ENCODE results near the gene ELANE. TPM values are rescaled to one million over a fixed set of nuclear protein-coding genes. Genes with fewer than 3 reads are reported as not detected.

The ELANE gene
- total RNA-seq, 1 donor from 2014 or later, result 0.58 TPM

DNA sequence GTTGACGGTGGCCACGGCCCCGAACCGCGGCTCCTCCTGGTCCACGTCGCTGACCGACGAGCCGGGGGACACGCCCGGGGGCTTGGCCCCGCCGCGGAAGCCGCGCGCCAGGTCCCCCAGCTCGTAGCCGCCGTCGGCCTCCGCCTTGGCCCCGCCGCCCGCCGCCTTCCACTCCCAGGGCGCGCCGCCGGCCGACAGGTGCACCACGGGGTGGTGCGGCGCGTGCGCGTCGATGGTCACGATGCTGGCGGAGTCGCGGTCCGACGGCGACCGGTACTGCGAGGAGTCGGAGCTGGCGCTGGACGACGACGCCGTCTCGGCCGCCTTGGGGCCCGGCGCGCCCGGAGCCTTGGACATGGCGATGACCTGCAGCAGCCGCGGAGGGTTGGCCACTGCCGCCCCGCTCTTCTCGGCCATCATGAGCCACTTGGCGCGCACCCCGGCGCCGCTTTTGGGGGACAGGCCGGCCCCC lies 39.3 kb upstream of the ELANE start:
- Histone ChIP-seq H3K4me3 (no peak overlapping the region), H3K27ac (replicated peaks) (no peak overlapping the region), H3K9me3 (replicated peaks) (no peaks in the 10 kb centered on the region), H3K4me1 (no peaks in the 10 kb centered on the region), H3K27me3 (ENCODE audit: low read depth) (no peaks in the 10 kb centered on the region), H3K36me3 (peaks cover 55% of the 10 kb centered on the region)
- TF ChIP-seq, protein P1, sequence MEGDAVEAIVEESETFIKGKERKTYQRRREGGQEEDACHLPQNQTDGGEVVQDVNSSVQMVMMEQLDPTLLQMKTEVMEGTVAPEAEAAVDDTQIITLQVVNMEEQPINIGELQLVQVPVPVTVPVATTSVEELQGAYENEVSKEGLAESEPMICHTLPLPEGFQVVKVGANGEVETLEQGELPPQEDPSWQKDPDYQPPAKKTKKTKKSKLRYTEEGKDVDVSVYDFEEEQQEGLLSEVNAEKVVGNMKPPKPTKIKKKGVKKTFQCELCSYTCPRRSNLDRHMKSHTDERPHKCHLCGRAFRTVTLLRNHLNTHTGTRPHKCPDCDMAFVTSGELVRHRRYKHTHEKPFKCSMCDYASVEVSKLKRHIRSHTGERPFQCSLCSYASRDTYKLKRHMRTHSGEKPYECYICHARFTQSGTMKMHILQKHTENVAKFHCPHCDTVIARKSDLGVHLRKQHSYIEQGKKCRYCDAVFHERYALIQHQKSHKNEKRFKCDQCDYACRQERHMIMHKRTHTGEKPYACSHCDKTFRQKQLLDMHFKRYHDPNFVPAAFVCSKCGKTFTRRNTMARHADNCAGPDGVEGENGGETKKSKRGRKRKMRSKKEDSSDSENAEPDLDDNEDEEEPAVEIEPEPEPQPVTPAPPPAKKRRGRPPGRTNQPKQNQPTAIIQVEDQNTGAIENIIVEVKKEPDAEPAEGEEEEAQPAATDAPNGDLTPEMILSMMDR (IDR thresholded peaks at IDR 0.05; ENCODE audit: borderline replicate concordance), result no peak
- intact Hi-C loops (cut with micrococcal nuclease), result no loop called here
- DNase-seq, result no peak

DNA sequence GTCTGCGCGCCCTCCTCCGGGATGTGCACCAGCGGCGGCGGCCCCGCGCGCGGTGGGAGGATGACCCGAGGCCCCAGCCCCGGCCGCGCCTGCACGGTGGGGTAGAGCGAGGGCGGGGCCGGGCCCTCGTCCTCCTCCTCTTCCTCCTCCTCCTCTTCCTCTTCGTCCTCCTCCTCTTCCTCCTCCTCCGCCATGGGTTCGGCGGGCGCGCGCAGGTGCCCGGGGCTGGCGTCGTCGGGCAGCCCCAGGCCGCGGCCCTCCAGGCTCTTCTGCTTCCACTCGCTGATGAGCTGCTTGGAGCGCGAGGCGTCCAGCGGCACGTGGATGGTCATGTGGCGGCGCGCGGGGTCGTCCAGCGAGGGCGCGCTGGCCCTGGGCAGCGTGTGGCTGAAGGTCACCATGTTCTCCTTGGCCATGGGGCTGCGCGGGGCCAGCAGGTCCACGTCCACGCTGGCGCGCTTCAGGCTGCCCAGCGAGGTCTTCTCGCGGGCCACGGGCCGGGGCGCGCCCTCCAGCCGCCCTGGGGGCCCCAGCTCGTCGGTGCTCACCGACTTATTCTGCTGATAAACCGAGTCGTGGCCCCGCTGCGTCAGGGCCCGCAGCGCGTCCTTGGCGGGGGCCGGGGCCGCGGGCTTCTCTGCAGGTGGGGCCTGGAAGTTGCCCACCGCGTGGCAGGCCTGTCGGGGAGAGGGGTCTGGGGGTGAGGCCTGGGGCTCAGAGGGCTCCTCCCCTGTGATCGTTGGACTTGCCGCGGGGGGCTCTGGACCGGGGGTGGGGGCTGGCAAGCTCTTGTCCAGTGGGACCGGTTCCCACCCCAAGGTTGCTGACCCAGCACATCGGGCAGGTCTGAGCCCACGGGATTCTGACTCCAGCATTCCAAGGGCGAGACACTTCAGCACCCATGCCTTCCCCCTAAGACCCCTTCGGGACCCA lies 38.6 kb upstream of the ELANE start:
- peaks cover 48% of the 10 kb centered on the region for H3K36me3 ChIP-seq

DNA sequence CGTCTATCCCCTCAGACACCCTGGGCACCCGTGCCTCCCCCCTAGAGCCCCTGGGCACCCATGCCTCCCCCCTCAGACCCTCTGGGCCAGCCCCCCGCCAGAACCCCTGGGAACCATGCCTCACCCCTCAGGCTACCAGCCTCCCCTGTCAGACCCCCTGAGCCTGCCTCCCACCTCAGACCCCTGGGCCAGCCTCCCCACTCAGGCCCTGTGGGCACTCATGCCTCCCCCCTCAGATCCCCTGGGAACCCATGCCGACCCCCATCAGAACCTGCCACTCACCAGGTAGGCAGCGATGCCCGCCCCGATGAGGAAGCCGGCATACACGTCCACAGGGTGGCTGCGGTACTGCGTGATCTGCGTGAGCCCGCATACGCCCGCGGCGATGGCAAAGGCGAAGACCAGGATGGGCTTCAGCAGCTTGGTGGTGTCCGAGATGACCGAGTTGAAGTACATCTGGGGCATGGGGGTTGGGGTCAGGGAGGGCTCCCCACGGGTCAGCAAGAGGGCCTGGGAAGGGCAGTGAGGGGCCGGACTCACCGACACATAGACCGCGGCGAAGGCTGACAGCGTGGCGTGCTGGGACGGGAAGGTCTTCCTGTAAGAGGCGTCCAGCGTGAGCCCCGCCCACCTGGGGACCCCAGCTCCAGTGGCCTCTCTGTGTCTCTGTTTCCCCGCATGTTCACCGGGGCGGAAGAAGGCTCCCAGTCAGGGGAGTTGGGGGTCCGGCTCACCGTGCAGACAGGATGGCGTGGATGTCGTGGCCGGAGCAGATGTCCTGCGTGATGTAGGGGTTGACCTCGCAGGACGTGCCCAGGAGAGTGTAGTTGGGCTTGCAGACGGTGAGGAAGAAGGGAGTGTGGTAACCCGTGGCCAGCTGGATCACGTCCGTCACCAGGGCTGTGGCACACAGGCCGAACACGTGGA lies 37.7 kb upstream of the ELANE start:
- no peaks in the 10 kb centered on the region for H3K4me1 ChIP-seq
- no peaks in the 10 kb centered on the region for H3K9me3 ChIP-seq (replicated peaks)
- H3K4me3 ChIP-seq, result no peak overlapping the region
- H3K27me3 ChIP-seq (ENCODE audit: low read depth), result no peaks in the 10 kb centered on the region
- intact Hi-C loops (cut with micrococcal nuclease), result no loop called here
- TF ChIP-seq, protein P1 (IDR thresholded peaks at IDR 0.05; ENCODE audit: borderline replicate concordance), result no peak
- peaks cover 39% of the 10 kb centered on the region for H3K36me3 ChIP-seq
- no peak for DNase-seq
- H3K27ac ChIP-seq (replicated peaks), result no peak overlapping the region

More for the DNA sequence above, 38.6 kb upstream of the ELANE start:
- DNase-seq, result no peak
- Histone ChIP-seq H3K4me3 (no peak overlapping the region), H3K4me1 (no peaks in the 10 kb centered on the region), H3K27me3 (ENCODE audit: low read depth) (no peaks in the 10 kb centered on the region), H3K27ac (replicated peaks) (no peak overlapping the region), H3K9me3 (replicated peaks) (no peaks in the 10 kb centered on the region)
- TF ChIP-seq, protein P1 (IDR thresholded peaks at IDR 0.05; ENCODE audit: borderline replicate concordance), result no peak
- intact Hi-C loops (cut with micrococcal nuclease), result no loop called here

DNA sequence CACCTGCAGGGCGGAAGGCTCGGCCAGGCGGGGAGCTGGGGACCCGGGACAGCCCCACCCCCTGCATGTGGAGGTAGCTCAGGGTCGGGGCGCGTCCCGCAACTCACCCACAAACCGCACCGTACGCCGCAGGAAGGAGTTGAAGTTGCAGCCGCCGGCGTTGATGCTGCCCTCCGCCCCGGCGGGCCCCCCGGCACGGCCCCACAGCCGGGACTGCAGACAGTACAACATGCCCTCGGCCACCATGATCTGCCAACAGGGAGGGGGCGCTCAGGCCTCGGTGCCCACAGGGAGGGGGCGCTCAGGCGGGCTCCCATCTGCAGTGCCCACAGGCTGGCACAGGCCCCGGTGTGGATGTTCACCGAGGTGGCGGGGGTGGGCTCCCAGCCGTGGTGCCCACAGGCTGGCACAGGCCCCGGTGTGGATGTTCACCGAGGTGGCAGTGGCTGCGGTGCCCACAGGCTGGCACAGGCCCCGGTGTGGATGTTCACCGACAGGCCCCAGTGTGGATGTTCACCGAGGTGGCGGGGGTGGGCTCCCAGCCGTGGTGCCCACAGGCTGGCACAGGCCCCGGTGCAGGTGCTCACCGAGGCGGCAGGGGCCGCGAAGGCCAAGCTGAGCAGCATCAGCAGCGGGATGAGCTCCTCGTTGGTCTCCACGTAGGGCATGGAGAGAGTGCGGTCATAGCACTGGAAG lies 36.9 kb upstream of the ELANE start:
- Histone ChIP-seq H3K27me3 (ENCODE audit: low read depth) (no peaks in the 10 kb centered on the region), H3K27ac (replicated peaks) (no peak overlapping the region), H3K9me3 (replicated peaks) (no peaks in the 10 kb centered on the region), H3K36me3 (peaks cover 31% of the 10 kb centered on the region), H3K4me3 (no peak overlapping the region), H3K4me1 (no peaks in the 10 kb centered on the region)
- TF ChIP-seq, protein P1 (IDR thresholded peaks at IDR 0.05; ENCODE audit: borderline replicate concordance), result no peak
- intact Hi-C loops (cut with micrococcal nuclease), result no loop called here
- DNase-seq, result no peak
